K562 (cell line): ENCODE measurements around the gene COL11A2. TPM values are rescaled to one million over a fixed set of nuclear protein-coding genes. Genes with fewer than 3 reads are reported as not detected.

Source experiments
- CBX1 ChIP-seq: sonication (generic); IDR thresholded peaks from 2 replicates; pipeline ENCODE4 v1.6.1; 2016; ENCODE audit warnings: antibody characterized with exemption, low read depth, mild to moderate bottlenecking
- EP300 ChIP-seq: IDR thresholded peaks from 2 replicates; pipeline ENCODE4 v1.6.1; 2012; ENCODE audit warnings: low read length, improper control_type of control experiment
- ESRRB ChIP-seq: fragments of 250-450 bp; sonication (Bioruptor Pico); IDR thresholded peaks from 2 replicates; pipeline ENCODE4 v1.5.0; 2020; ENCODE audit warnings: mild to moderate bottlenecking, moderate library complexity, borderline replicate concordance
- KDM2B ChIP-seq: fragments of 250-450 bp; sonication (Bioruptor Pico); IDR thresholded peaks from 2 replicates; pipeline ENCODE4 v1.8.0; 2021; ENCODE audit warnings: mild to moderate bottlenecking, moderate library complexity
- KLF1 ChIP-seq: fragments of 450-650 bp; IDR thresholded peaks from 2 replicates; pipeline ENCODE4 v1.6.1; 2016; ENCODE audit warnings: missing genetic modification characterization, missing compliant biosample characterization
- NR1H2 ChIP-seq: sonication (generic); formaldehyde crosslinking; IDR thresholded peaks from 2 replicates; pipeline ENCODE4 v1.4.0; 2020; ENCODE audit warnings: mild to moderate bottlenecking, missing genetic modification reagents
- RNF2 ChIP-seq: sonication (generic); IDR thresholded peaks from 2 replicates; pipeline ENCODE4 v1.6.1; 2016
- SMAD2 ChIP-seq: fragments of 150-350 bp; IDR thresholded peaks from 2 replicates; pipeline ENCODE4 v1.6.1; 2014; ENCODE audit warnings: low read depth, mild to moderate bottlenecking, low read length
- SRSF3 ChIP-seq: fragments of 200-400 bp; formaldehyde crosslinking; IDR thresholded peaks from 2 replicates; pipeline ENCODE4 v1.6.1; 2016; ENCODE audit warnings: mild to moderate bottlenecking, low read length, moderate library complexity; ENCODE audit not compliant: insufficient read depth
- ZFP36 ChIP-seq: fragments of 150-350 bp; IDR thresholded peaks from 2 replicates; pipeline ENCODE4 v1.6.1; 2018; ENCODE audit warnings: low read length, low read depth; ENCODE audit not compliant: partially characterized antibody
- ZNF282 ChIP-seq: sonication (generic); formaldehyde crosslinking; IDR thresholded peaks from 2 replicates; pipeline ENCODE4 v1.8.1; 2023; ENCODE audit warnings: missing genetic modification reagents
- polyA plus RNA-seq, 8 experiments: library from polyadenylated mRNA; depleted of rRNA in 4 of 8; stranded (reverse) in 5 of 8; unstranded in 3 of 8; fragments of >200 nt; fragmentation: Nextera tagmentation in 2 of 8; fragmentation: Illumina TruSeq in 1 of 8; extraction: Ambion mirVana in 2 of 8; extraction: Trizol in 1 of 8; gene quantifications; 2 replicates each; pipeline versions ENCODE4 v1.2.1 to v1.2.3, GENCODE V29; 2011 to 2014; ENCODE audit warnings: inconsistent platforms in 1 of 8, missing spikeins in 1 of 8
- total RNA-seq, 7 experiments: library from RNA; depleted of rRNA in 6 of 7; stranded (reverse); fragments of >200 nt in 6 of 7; fragmentation: Illumina TruSeq in 2 of 7; extraction: Trizol in 2 of 7; gene quantifications; 2 replicates each; pipeline versions ENCODE4 v1.2.1 to v1.2.3, GENCODE V29; 2011 to 2021; ENCODE audit warnings: low replicate concordance in 1 of 7
- TF ChIP-seq, protein P1 (sequence below): sonication (generic); formaldehyde crosslinking; IDR thresholded peaks from 2 replicates; pipeline ENCODE4 v1.8.1; 2023; ENCODE audit warnings: mild to moderate bottlenecking, missing genetic modification reagents
- TF ChIP-seq, protein P2 (sequence below): fragments of 450-650 bp; IDR thresholded peaks from 2 replicates; pipeline ENCODE4 v1.6.1; 2016; ENCODE audit warnings: low read depth
- TF ChIP-seq, protein P3 (sequence below): fragments of 250-450 bp; sonication (Bioruptor Pico); IDR thresholded peaks from 2 replicates; pipeline ENCODE4 v1.4.0; 2020; ENCODE audit warnings: mild to moderate bottlenecking, moderate library complexity

Gene COL11A2
- total and polyA plus RNA-seq, 9 of the 15 experiments (the other 6 are each of a cell fraction or from before 2014, with no cell fraction given), result 0.04 to 0.35 (median 0.09) TPM; not detected in 1

DNA sequence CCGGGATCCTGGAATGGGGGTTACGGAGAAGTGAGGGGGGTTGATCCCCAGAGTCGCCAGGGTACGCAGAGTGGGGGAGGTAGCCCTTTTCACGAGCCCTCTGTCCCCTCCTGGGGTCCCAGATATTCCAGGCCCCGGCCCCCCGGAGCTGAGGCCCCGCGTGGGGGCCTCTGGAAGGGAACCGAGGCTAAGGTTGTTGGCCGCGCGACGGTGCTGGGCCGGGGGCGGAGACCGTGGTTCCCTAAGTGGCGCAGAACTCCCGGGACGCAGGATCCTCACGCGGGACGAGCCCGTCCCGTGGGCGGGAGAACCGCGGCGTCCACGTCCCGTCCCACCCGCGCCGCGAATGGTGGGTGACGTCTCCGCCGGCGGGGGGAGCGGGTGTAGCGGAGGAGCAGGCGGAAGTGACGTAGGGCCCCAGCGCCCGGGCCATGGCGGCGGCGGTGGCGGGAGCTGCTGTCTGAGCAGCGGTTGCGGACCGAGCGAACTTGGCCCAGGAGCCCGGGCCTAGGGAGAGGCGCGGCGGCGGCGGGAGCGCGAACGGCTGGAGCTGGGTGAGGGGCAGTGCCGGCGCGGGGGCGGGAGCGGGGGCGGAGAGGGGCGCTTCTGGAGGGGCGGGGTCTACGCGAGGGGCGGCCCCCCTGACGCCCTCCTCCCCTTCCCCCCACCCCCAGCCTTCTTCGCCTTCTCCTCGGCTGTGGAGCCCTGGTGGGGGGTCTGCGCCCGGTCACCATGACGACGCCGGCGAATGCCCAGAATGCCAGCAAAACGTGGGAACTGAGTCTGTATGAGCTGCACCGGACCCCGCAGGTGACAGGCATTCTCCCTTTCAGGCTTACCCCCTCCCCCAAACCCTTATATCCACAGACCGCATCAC is 16.1 kb upstream of the COL11A2 start, which contains the start of gene RING1 (continued):
- TF ChIP-seq RNF2, result no peak
- TF ChIP-seq SMAD2, result no peak
- TF ChIP-seq CBX1, result peak; percentile 80
- no peak for TF ChIP-seq ZFP36
- TF ChIP-seq KDM2B (CRISPR knock-in tag), result peak; percentile 55
- TF ChIP-seq SRSF3, result 0 out of 2 replicates have a peak, but pooled peaks have one; percentile 67
- 0 out of 2 replicates have a peak, but pooled peaks have one; percentile 66 for TF ChIP-seq ESRRB (CRISPR knock-in tag)
- TF ChIP-seq, protein P1, sequence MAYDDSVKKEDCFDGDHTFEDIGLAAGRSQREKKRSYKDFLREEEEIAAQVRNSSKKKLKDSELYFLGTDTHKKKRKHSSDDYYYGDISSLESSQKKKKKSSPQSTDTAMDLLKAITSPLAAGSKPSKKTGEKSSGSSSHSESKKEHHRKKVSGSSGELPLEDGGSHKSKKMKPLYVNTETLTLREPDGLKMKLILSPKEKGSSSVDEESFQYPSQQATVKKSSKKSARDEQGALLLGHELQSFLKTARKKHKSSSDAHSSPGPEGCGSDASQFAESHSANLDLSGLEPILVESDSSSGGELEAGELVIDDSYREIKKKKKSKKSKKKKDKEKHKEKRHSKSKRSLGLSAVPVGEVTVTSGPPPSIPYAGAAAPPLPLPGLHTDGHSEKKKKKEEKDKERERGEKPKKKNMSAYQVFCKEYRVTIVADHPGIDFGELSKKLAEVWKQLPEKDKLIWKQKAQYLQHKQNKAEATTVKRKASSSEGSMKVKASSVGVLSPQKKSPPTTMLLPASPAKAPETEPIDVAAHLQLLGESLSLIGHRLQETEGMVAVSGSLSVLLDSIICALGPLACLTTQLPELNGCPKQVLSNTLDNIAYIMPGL (CRISPR knock-in tag), result peak; percentile 97
- TF ChIP-seq, protein P2, sequence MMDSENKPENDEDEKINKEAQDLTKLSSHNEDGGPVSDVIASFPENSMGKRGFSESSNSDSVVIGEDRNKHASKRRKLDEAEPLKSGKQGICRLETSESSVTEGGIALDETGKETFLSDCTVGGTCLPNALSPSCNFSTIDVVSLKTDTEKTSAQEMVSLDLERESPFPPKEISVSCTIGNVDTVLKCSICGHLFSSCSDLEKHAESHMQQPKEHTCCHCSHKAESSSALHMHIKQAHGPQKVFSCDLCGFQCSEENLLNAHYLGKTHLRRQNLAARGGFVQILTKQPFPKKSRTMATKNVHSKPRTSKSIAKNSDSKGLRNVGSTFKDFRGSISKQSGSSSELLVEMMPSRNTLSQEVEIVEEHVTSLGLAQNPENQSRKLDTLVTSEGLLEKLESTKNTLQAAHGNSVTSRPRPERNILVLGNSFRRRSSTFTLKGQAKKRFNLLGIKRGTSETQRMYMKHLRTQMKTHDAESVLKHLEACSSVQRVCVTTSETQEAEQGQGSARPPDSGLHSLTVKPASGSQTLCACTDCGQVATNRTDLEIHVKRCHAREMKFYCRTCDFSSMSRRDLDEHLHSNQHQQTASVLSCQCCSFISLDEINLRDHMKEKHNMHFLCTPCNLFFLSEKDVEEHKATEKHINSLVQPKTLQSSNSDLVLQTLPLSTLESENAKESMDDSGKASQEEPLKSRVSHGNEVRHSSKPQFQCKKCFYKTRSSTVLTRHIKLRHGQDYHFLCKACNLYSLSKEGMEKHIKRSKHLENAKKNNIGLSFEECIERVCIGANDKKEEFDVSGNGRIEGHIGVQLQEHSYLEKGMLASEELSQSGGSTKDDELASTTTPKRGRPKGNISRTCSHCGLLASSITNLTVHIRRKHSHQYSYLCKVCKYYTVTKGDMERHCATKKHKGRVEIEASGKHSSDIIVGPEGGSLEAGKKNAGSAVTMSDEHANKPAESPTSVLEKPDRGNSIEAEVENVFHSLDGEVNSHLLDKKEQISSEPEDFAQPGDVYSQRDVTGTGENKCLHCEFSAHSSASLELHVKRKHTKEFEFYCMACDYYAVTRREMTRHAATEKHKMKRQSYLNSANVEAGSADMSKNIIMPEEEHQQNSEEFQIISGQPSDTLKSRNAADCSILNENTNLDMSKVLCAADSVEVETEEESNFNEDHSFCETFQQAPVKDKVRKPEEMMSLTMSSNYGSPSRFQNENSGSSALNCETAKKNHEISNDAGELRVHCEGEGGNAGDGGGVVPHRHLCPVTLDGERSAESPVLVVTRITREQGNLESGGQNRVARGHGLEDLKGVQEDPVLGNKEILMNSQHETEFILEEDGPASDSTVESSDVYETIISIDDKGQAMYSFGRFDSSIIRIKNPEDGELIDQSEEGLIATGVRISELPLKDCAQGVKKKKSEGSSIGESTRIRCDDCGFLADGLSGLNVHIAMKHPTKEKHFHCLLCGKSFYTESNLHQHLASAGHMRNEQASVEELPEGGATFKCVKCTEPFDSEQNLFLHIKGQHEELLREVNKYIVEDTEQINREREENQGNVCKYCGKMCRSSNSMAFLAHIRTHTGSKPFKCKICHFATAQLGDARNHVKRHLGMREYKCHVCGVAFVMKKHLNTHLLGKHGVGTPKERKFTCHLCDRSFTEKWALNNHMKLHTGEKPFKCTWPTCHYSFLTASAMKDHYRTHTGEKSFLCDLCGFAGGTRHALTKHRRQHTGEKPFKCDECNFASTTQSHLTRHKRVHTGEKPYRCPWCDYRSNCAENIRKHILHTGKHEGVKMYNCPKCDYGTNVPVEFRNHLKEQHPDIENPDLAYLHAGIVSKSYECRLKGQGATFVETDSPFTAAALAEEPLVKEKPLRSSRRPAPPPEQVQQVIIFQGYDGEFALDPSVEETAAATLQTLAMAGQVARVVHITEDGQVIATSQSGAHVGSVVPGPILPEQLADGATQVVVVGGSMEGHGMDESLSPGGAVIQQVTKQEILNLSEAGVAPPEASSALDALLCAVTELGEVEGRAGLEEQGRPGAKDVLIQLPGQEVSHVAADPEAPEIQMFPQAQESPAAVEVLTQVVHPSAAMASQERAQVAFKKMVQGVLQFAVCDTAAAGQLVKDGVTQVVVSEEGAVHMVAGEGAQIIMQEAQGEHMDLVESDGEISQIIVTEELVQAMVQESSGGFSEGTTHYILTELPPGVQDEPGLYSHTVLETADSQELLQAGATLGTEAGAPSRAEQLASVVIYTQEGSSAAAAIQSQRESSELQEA, result no peak
- TF ChIP-seq NR1H2 (CRISPR knock-in tag), result peak; percentile 94; the same call in 1 of the 2 replicates
- no peak for TF ChIP-seq KLF1 (tag)
- TF ChIP-seq ZNF282 (CRISPR knock-in tag), result peak; percentile 91; the same call in 1 of the 2 replicates
- TF ChIP-seq EP300, result no peak
- TF ChIP-seq, protein P3, sequence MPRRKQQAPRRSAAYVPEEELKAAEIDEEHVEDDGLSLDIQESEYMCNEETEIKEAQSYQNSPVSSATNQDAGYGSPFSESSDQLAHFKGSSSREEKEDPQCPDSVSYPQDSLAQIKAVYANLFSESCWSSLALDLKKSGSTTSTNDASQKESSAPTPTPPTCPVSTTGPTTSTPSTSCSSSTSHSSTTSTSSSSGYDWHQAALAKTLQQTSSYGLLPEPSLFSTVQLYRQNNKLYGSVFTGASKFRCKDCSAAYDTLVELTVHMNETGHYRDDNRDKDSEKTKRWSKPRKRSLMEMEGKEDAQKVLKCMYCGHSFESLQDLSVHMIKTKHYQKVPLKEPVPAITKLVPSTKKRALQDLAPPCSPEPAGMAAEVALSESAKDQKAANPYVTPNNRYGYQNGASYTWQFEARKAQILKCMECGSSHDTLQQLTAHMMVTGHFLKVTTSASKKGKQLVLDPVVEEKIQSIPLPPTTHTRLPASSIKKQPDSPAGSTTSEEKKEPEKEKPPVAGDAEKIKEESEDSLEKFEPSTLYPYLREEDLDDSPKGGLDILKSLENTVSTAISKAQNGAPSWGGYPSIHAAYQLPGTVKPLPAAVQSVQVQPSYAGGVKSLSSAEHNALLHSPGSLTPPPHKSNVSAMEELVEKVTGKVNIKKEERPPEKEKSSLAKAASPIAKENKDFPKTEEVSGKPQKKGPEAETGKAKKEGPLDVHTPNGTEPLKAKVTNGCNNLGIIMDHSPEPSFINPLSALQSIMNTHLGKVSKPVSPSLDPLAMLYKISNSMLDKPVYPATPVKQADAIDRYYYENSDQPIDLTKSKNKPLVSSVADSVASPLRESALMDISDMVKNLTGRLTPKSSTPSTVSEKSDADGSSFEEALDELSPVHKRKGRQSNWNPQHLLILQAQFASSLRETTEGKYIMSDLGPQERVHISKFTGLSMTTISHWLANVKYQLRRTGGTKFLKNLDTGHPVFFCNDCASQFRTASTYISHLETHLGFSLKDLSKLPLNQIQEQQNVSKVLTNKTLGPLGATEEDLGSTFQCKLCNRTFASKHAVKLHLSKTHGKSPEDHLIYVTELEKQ (CRISPR knock-in tag), result no peak
